ENCODE measurements around the gene ERFE. TPM values are rescaled to one million over a fixed set of nuclear protein-coding genes. Genes with fewer than 3 reads are reported as not detected.

Gene ERFE
- polyA plus RNA-seq, 4 donors, result 4.4 to 7.8 (median 5.1) TPM

DNA sequence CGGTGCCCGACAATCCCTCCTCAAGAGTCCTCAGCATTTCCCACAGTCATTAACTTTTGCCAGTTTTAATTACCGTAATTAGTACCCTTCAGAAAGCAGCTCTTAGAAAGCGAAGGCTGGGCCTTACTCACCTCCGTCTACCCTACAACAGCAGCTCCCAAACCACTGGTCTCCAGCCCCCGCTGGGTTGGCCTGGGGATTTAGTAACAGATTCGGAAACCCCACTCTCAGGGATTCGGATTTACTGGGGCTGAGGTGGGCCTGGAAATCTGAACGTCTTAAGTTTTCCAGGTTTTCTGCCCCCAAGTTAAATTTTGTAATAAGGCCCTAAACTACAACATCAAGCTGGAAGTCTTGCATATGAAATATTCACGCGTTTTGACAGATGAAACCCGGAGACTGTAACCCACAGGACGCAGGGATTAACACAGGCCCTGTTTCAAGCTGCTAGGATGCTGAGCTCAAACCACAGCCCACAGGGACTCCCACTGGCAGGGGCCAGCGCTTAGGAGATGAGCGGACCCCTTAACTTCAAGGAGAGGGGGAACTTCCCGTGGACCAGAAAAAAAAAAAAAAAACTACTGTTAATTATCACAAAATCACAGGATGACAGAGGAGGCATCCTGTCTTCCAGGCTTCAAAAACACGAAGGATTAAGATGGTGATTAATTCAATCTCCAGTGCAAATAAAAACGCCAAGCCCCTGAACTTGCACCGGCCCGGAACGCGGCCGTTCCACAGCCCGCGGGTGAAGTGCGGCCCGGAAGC, 43.7 kb downstream of the ERFE start:
- DNase-seq (ENCODE audit: low read depth in 4 of 4, low spot score in 2 of 4), result no peak

DNA sequence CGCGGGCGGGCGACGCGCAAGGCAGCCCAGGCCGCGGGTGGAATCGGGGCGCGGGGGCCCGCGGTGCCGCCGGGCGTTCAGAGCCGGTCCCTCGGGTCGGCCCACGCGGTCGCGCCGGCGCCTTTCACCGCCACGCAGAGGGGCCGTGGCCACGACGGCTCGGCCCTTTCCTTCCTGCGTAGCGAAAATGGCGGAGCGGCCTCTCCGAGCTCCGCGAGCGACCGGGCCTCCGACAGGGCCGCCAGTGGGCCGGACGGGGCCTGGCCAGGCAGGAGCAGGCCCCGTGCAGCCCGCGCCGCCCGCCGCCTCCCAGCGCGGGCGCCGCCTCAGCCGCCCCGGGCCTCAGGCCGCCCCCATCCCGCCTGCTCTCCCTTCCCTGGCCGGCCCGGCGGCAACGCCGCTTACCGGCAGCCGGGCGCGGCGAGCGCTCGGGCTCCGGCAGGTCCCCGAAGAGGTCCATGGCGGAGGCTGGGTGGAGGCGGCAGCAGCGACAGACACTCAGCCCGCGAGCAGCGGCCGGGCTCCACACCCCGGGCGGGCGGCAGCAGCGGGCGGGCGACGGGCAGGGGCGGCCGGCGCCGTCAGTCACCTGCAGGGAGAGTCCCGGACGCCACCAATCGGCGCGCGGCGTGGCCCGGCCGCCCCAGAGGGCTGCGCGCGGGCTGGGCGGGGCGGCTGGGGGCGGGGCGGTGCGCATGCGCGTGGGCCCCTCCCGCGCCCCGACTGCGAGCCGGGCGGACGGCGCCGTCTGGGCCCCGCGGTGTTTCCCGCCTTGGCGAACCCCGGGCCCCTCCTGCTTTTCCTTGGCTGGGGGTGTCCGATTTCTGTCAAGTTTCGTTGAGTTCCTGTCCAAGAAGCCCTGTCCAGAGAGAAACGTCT, 44.6 kb downstream of the ERFE start, which contains the start of gene ILKAP:
ILKAP (minus strand) TSS at position 602 of the 879 bp plus-strand sequence; CDS start at position 460, 142 bp downstream.
- DNase-seq (ENCODE audit: low read depth in 4 of 4, low spot score in 2 of 4), result peak in 3 of 4 donors; percentile 64 to 76 (median 64)

DNA sequence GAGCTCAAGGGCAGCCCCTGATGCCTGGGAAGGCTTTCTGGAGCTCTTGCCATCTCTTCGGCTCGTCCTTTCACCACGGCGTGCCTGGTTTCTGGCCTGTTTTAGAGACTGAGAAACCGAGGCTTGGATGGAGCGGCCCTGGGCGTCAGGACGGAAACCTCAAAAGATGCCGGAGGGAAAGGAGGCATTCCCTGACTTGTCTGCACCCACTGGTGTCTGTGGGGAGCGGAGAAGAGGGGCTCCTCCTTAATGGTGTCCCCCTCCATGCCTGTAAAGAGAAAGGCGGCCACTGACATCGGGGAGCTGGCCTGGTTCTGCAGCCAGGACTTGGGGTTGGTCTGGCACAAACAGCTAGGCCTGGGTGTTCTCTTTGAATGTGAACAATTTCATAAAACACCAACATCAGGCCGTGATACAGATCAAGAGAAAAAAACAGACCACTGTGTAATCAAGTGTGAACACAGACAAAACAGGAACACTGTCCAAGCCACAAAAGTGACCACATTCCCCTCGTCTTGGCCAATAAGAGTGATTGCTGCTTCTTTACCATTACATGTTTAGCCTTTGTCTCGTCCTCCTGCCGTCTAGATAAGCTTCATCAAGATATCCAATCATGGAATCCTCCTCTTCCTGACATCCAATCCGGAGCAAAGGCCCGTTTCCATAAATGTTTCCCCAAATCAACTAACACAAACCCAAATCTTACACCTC, 45.4 kb downstream of the ERFE start:
- DNase-seq (ENCODE audit: low read depth in 4 of 4, low spot score in 2 of 4), result no peak

DNA sequence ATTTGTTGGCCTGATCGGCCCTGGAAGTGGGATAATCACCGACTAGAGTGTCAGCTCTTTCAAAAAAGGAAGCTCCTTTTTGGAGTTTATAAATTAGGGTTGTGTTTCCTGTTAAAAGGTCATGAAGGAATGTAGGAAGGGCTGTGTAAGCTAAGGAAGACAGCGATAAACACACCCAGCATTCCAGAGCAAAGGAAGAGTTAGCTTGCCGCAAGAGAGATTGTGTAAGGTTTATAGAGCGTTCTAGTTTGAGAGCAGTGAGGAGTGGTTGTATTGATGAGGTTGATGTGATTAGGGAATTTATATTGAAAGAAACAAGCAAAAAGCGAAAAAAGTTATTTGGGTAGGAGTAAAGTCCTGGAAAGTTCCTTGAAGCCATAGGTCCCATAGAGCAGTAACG, 48.2 kb downstream of the ERFE start:
- DNase-seq (ENCODE audit: low read depth in 4 of 4, low spot score in 2 of 4), result no peak

DNA sequence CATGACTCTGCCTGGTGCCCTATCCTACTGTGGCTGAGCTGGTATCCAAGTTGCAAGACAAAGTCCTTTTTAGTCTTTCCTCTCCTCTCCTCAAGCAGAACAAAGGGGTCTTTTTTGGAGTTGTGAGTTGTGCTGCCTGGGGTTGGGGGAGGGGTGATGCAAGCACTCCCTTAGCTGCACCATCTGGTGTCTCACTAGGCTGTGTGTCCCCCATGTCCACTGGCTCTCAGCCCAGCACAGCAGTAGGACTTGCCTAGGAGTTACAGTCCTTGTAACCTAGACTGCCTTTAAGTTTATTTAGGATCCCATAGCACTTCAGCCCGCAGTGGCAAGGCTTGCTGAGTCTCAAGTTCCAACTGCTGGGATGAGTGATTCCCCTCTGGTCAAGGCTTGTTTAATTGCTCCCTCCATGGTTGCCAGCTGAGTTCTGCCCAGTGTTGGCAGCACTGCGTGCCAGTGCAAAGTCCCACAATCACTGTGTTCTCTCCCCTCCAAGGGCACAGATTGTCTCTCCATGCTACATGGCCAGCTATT, 57.9 kb downstream of the ERFE start:
- DNase-seq (ENCODE audit: low read depth in 4 of 4, low spot score in 2 of 4), result no peak

Other genes with a start within 250 kb of the ERFE start
- gene UBE2F, start 192.0 kb upstream of the ERFE start, polyA plus RNA-seq (ENCODE audit: insufficient read length in 4 of 4), result 10 to 100 TPM; 41.9 to 46.4 (median 43.6) TPM
- 10 to 100 TPM; 21.6 to 33.9 (median 32.1) TPM for gene SCLY, start 98.0 kb upstream of the ERFE start, polyA plus RNA-seq (ENCODE audit: insufficient read length in 4 of 4)
- gene ESPNL, start 58.6 kb upstream of the ERFE start, polyA plus RNA-seq (ENCODE audit: insufficient read length in 4 of 4), result 1 to 10 TPM in 3 of 4 donors, under 1 TPM in 1; 0.25 to 3.0 (median 2.1) TPM
- gene KLHL30, start 20.3 kb upstream of the ERFE start, polyA plus RNA-seq (ENCODE audit: insufficient read length in 4 of 4), result under 1 TPM; 0.18 to 0.57 (median 0.44) TPM
- 10 to 100 TPM; 38.8 to 60.8 (median 47.8) TPM for gene ILKAP, start 44.7 kb downstream of the ERFE start, polyA plus RNA-seq (ENCODE audit: insufficient read length in 4 of 4)
- 10 to 100 TPM in 1 of 4 donors, 1 to 10 TPM in 3; 4.1 to 11.4 (median 7.6) TPM for gene HES6, start 81.1 kb downstream of the ERFE start, polyA plus RNA-seq (ENCODE audit: insufficient read length in 4 of 4)
- gene PER2, start 129.6 kb downstream of the ERFE start, polyA plus RNA-seq (ENCODE audit: insufficient read length in 4 of 4), result 1 to 10 TPM; 5.0 to 8.7 (median 6.5) TPM
- gene TRAF3IP1, start 161.5 kb downstream of the ERFE start, polyA plus RNA-seq (ENCODE audit: insufficient read length in 4 of 4), result 10 to 100 TPM; 15.8 to 24.6 (median 22.1) TPM

All from left renal cortex interstitium (tissue), 4 donors.